ENCODE results near the gene PXMP2. TPM values are rescaled to one million over a fixed set of nuclear protein-coding genes. Genes with fewer than 3 reads are reported as not detected.

Gene PXMP2
- total RNA-seq, 1 donor from 2014 or later: 21.2 TPM

- H3K36me3 ChIP-seq: peaks cover 90% of the 10 kb centered on the region
- no peak overlapping the region for H3K27ac ChIP-seq
Observed at GRCh38 chr12:132724506-132725241, 37.3 kb downstream of the PXMP2 start.

GRCh38 chr12:132726386-132726785 lies 39.0 kb downstream of the PXMP2 start:
- no peak for TF ChIP-seq CTCF (IDR thresholded peaks at IDR 0.05)
- DNase-seq: no peak
- Histone ChIP-seq H3K4me1 (no peaks in the 10 kb centered on the region), H3K4me3 (no peak overlapping the region), H3K27ac (no peak overlapping the region), H3K27me3 (no peaks in the 10 kb centered on the region), H3K36me3 (peaks cover 91% of the 10 kb centered on the region), H3K9me3 (no peaks in the 10 kb centered on the region)
- ATAC-seq: no peak
- intact Hi-C loops (cut with DNase I): no loop called here

More at GRCh38 chr12:132724506-132725241, 37.3 kb downstream of the PXMP2 start:
- Histone ChIP-seq H3K9me3 (no peaks in the 10 kb centered on the region), H3K27me3 (no peaks in the 10 kb centered on the region), H3K4me1 (no peaks in the 10 kb centered on the region), H3K4me3 (no peak overlapping the region)
- no peak for DNase-seq
- TF ChIP-seq CTCF (IDR thresholded peaks at IDR 0.05): no peak
- ATAC-seq: peak; percentile 8
- intact Hi-C loops (cut with DNase I): no loop called here

- no peaks in the 10 kb centered on the region for H3K4me1 ChIP-seq
- no peaks in the 10 kb centered on the region for H3K27me3 ChIP-seq
- H3K36me3 ChIP-seq: peaks cover 91% of the 10 kb centered on the region
- H3K27ac ChIP-seq: no peak overlapping the region
- intact Hi-C loops (cut with DNase I): no loop called here
- ATAC-seq (peak; percentile 12), DNase-seq (no peak)
- no peak for TF ChIP-seq CTCF (IDR thresholded peaks at IDR 0.05)
- no peak overlapping the region for H3K4me3 ChIP-seq
- H3K9me3 ChIP-seq: no peaks in the 10 kb centered on the region
Observed at GRCh38 chr12:132727091-132727794, 39.9 kb downstream of the PXMP2 start.

- Histone ChIP-seq H3K36me3 (peaks cover 83% of the 10 kb centered on the region), H3K9me3 (no peaks in the 10 kb centered on the region)
Observed at GRCh38 chr12:132728502-132728901, 41.1 kb downstream of the PXMP2 start.

More at GRCh38 chr12:132728502-132728901, 41.1 kb downstream of the PXMP2 start:
- no peak overlapping the region for H3K27ac ChIP-seq
- H3K4me3 ChIP-seq: no peak overlapping the region
- no peak for TF ChIP-seq CTCF (IDR thresholded peaks at IDR 0.05)
- H3K27me3 ChIP-seq: no peaks in the 10 kb centered on the region
- H3K4me1 ChIP-seq: no peaks in the 10 kb centered on the region
- ATAC-seq (no peak), DNase-seq (no peak)
- intact Hi-C loops (cut with DNase I): no loop called here

Data from upper lobe of right lung (tissue), 1 donor.